ENCODE measurements around the gene TEX261. TPM values are rescaled to one million over a fixed set of nuclear protein-coding genes. Genes with fewer than 3 reads are reported as not detected.
"Not testable (repeated sequence)": the region's sequence is repeated elsewhere in the genome, so short reads cannot be mapped to it uniquely, and the experiment has no call there.

Gene TEX261
- total RNA-seq, 1 experiment from 2014 or later: 54.2 TPM

- H3K4me2 ChIP-seq (ENCODE audit: low read length): peak overlapping the region; percentile 72
- no TSS peak for BruUV-seq (replicated peaks)
These were observed 6.3 kb upstream of the TEX261 start for GRCh38 chr2:71000780-71001591.

GRCh38 chr2:70999931-71000330 lies 5.3 kb upstream of the TEX261 start:
- H3K36me3 ChIP-seq (ENCODE audit: low read depth, low read length); H3K9ac ChIP-seq (ENCODE audit: low read length); H3K9me3 ChIP-seq (ENCODE audit: low read length); H3K4me1 ChIP-seq (ENCODE audit: insufficient read depth, low read length); H3F3A ChIP-seq (ENCODE audit: low read length, unreplicated experiment); H4K20me1 ChIP-seq (ENCODE audit: low read length); H3K27me3 ChIP-seq (ENCODE audit: low read length); POLR2A ChIA-PET (ENCODE audit: unreplicated experiment); CTCF ChIA-PET; ATAC-seq; H3K27ac ChIP-seq (ENCODE audit: low read length); intact Hi-C loops (cut with micrococcal nuclease); H2AFZ ChIP-seq (ENCODE audit: low read length); H3K4me2 ChIP-seq (ENCODE audit: low read length); BruUV-seq (replicated peaks); DNase-seq; H3K4me3 ChIP-seq (ENCODE audit: low read length); H3K9me2 ChIP-seq (replicated peaks; ENCODE audit: low read length); H3K79me2 ChIP-seq (ENCODE audit: low read length): not testable (repeated sequence)

More at GRCh38 chr2:71000780-71001591, 6.3 kb upstream of the TEX261 start:
- Histone ChIP-seq H3K9me2 (replicated peaks; ENCODE audit: low read length) (no peaks in the 10 kb centered on the region), H3K9me3 (ENCODE audit: low read length) (no peaks in the 10 kb centered on the region), H3K9ac (ENCODE audit: low read length) (no peak overlapping the region), H3K4me3 (ENCODE audit: low read length) (peak overlapping the region; percentile 36; the same call in 1 of the 2 replicates), H3K4me1 (ENCODE audit: insufficient read depth, low read length) (no peaks in the 10 kb centered on the region; the same call in 1 of the 2 replicates), H3K36me3 (ENCODE audit: low read depth, low read length) (no peaks in the 10 kb centered on the region), H3F3A (ENCODE audit: low read length, unreplicated experiment) (no peaks in the 10 kb centered on the region), H3K27me3 (ENCODE audit: low read length) (no peaks in the 10 kb centered on the region), H4K20me1 (ENCODE audit: low read length) (no peaks in the 10 kb centered on the region), H3K27ac (ENCODE audit: low read length) (no peak overlapping the region), H3K79me2 (ENCODE audit: low read length) (no peaks in the 10 kb centered on the region), H2AFZ (ENCODE audit: low read length) (peak overlapping the region; percentile 89)
- CTCF ChIA-PET: interaction anchor here (1.4 kb wide), 1 partner anchor 69 kb away, joined by 3 read pairs; no protein-coding TSS in a partner anchor
- peak; percentile 87 for ATAC-seq
- intact Hi-C loops (cut with micrococcal nuclease): no loop called here
- no peak for TF ChIP-seq EZH2phosphoT487 (IDR thresholded peaks at IDR 0.05; ENCODE audit: borderline replicate concordance, low read length)
- TF ChIP-seq, protein P1, sequence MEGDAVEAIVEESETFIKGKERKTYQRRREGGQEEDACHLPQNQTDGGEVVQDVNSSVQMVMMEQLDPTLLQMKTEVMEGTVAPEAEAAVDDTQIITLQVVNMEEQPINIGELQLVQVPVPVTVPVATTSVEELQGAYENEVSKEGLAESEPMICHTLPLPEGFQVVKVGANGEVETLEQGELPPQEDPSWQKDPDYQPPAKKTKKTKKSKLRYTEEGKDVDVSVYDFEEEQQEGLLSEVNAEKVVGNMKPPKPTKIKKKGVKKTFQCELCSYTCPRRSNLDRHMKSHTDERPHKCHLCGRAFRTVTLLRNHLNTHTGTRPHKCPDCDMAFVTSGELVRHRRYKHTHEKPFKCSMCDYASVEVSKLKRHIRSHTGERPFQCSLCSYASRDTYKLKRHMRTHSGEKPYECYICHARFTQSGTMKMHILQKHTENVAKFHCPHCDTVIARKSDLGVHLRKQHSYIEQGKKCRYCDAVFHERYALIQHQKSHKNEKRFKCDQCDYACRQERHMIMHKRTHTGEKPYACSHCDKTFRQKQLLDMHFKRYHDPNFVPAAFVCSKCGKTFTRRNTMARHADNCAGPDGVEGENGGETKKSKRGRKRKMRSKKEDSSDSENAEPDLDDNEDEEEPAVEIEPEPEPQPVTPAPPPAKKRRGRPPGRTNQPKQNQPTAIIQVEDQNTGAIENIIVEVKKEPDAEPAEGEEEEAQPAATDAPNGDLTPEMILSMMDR (conservative IDR thresholded peaks at IDR 0.05; ENCODE audit: low read depth, low read length): peak; percentile 95
- POLR2A ChIA-PET (ENCODE audit: unreplicated experiment): interaction anchor here (0.6 kb wide), 1 partner anchor 90 kb away, joined by 3 read pairs; no protein-coding TSS in a partner anchor
- DNase-seq: peak; percentile 65

DNA sequence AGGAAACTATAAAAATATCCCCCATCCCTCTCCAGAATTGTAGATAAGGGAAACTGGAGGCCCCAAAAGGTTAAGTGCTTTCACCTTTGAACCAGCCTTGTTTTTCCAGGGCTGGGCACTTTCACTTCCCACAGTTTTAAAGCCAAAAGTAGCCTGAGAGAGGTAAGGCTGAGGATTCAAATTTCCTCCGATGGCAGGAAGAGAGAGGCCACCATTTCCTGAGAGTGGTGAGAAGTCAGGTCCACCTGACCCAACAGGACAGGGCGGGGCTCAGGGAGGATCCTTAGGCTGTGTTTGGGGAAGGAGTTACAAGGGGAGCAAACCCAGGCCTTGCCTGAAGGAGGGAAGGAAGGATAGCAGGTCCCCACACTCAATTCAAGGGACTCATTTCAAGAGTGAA lies 4.7 kb upstream of the TEX261 start:
- Histone ChIP-seq H3K9ac (ENCODE audit: low read length) (no peak overlapping the region), H2AFZ (ENCODE audit: low read length) (no peak overlapping the region), H3F3A (ENCODE audit: low read length, unreplicated experiment) (no peaks in the 10 kb centered on the region), H3K27ac (ENCODE audit: low read length) (no peak overlapping the region), H3K9me3 (ENCODE audit: low read length) (no peaks in the 10 kb centered on the region), H3K27me3 (ENCODE audit: low read length) (no peaks in the 10 kb centered on the region), H3K4me3 (ENCODE audit: low read length) (no peak overlapping the region), H3K9me2 (replicated peaks; ENCODE audit: low read length) (no peaks in the 10 kb centered on the region), H3K4me2 (ENCODE audit: low read length) (no peak overlapping the region), H4K20me1 (ENCODE audit: low read length) (no peaks in the 10 kb centered on the region), H3K79me2 (ENCODE audit: low read length) (peaks cover 2% of the 10 kb centered on the region), H3K36me3 (ENCODE audit: low read depth, low read length) (no peaks in the 10 kb centered on the region), H3K4me1 (ENCODE audit: insufficient read depth, low read length) (no peaks in the 10 kb centered on the region; the same call in 1 of the 2 replicates)
- DNase-seq (no peak), ATAC-seq (no peak)
- TF ChIP-seq, protein P1 (conservative IDR thresholded peaks at IDR 0.05; ENCODE audit: low read depth, low read length): no peak
- TF ChIP-seq EZH2 (IDR thresholded peaks at IDR 0.05; ENCODE audit: low read length, unreplicated experiment) (no peak), EZH2phosphoT487 (IDR thresholded peaks at IDR 0.05; ENCODE audit: borderline replicate concordance, low read length) (no peak)
- CTCF ChIA-PET: no interaction called here
- intact Hi-C loops (cut with micrococcal nuclease): no loop called here
- POLR2A ChIA-PET (ENCODE audit: unreplicated experiment): no interaction called here
- no TSS peak for BruUV-seq (replicated peaks)

DNA sequence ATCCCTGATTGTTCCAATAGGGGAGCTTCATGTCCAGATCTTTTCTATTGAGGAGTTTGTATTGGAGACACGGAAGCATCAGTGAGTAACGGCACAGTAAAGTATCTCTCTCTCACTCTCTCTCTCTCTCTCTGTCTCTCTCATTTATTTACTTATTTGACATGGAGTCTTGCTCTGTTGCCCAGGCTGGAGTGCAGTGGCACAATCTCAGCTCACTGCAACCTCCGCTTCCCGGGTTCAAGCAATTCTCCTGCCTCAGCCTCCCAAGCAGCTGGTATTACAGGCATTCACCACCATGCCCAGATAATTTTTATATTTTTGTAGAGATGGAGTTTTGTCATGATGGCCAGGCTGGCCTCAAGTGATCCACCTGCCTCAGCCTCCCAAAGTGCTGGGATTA lies 4.2 kb upstream of the TEX261 start:
- H2AFZ ChIP-seq (ENCODE audit: low read length); H3K36me3 ChIP-seq (ENCODE audit: low read depth, low read length); H3K9me3 ChIP-seq (ENCODE audit: low read length); H3K4me1 ChIP-seq (ENCODE audit: insufficient read depth, low read length); H3K9ac ChIP-seq (ENCODE audit: low read length); H3F3A ChIP-seq (ENCODE audit: low read length, unreplicated experiment); BruUV-seq (replicated peaks); H3K27me3 ChIP-seq (ENCODE audit: low read length); H3K27ac ChIP-seq (ENCODE audit: low read length); ATAC-seq; DNase-seq; H3K4me3 ChIP-seq (ENCODE audit: low read length); H4K20me1 ChIP-seq (ENCODE audit: low read length); intact Hi-C loops (cut with micrococcal nuclease); CTCF ChIA-PET; H3K79me2 ChIP-seq (ENCODE audit: low read length); H3K9me2 ChIP-seq (replicated peaks; ENCODE audit: low read length); H3K4me2 ChIP-seq (ENCODE audit: low read length); POLR2A ChIA-PET (ENCODE audit: unreplicated experiment): not testable (repeated sequence)
